ENCODE results near the gene APP. TPM values are rescaled to one million over a fixed set of nuclear protein-coding genes. Genes with fewer than 3 reads are reported as not detected.

The APP gene
- total and polyA plus RNA-seq, 10 of the 15 experiments (the other 5 are each of a cell fraction or from before 2014, with no cell fraction given): 8.8 to 94.9 (median 51.0) TPM

DNA sequence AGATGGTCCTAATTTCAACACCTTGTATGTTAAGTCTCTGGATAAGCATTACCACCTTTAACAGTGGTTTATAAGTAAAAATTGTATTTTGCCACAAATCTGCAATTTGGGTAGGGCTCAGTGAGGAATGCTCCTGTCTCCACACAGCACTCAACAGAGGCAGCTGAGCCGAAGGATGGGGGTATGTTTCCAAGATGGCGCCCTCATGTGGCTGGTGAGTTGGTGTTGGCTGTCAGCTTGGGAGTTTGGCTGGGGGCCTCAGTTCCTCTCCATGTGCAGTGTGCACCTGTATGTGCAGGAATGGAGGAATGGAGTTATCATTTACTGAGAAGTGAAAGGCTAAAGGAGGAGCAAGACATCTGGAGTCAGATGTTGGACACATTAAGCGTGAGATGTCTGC lies 299.0 kb downstream of the APP start:
- WGBS (ENCODE audit: insufficient coverage, insufficient replicate concordance, low lambda C conversion rate, missing lambda C conversion rate): 88% methylated on average over 3 of the region's 3 CpGs
- H3K36me3 ChIP-seq (ENCODE audit: control insufficient read depth in 2 of 2, insufficient read depth in 2 of 2, low read length in 1 of 2): no peaks in the 10 kb centered on the region
- no peak overlapping the region for H3K4me2 ChIP-seq (ENCODE audit: control insufficient read depth, insufficient read depth)
- H3K9me3 ChIP-seq (replicated peaks; ENCODE audit: control insufficient read depth, insufficient read depth, low read length): no peaks in the 10 kb centered on the region
- POLR2A ChIA-PET: interaction anchor here (0.6 kb wide), 1 partner anchor 64 kb away, joined by 4 read pairs; no protein-coding TSS in a partner anchor
- H3K9ac ChIP-seq (ENCODE audit: control insufficient read depth, insufficient read depth, low read length): no peak overlapping the region
- SMC1A ChIA-PET (ENCODE audit: uncharacterized antibody, unreplicated experiment): interaction anchor here (1.2 kb wide), 1 partner anchor 264 kb away, joined by 5 read pairs; no protein-coding TSS in a partner anchor
- FAIRE-seq (no peak), DNase-seq (ENCODE audit: low read depth, low spot score) (no peak), ATAC-seq (no peak)
- no peaks in the 10 kb centered on the region for H4K20me1 ChIP-seq (ENCODE audit: control insufficient read depth, insufficient read depth)
- no peaks in the 10 kb centered on the region for H3K79me2 ChIP-seq (ENCODE audit: control insufficient read depth, insufficient read depth, low read length)
- CTCF ChIA-PET: interaction anchor here (0.8 kb wide), 1 partner anchor 25 kb away, joined by 3 read pairs; no protein-coding TSS in a partner anchor
- no peaks in the 10 kb centered on the region for H3K27me3 ChIP-seq (replicated peaks in 1 of 2; ENCODE audit: control insufficient read depth in 2 of 2, insufficient read depth in 2 of 2, low read length in 1 of 2)
- in situ Hi-C loops (cut with MboI) (no loop called here), intact Hi-C loops (cut with micrococcal nuclease; ENCODE audit: unreplicated experiment) (no loop called here)
- H3K4me3 ChIP-seq: no peak overlapping the region
- BruUV-seq (replicated peaks): no TSS peak
- no peaks in the 10 kb centered on the region for H3K4me1 ChIP-seq (ENCODE audit: control insufficient read depth, insufficient read depth, low read length)
- H3K27ac ChIP-seq (ENCODE audit: control insufficient read depth, insufficient read depth): no peak overlapping the region
- TF ChIP-seq POLR2A (IDR thresholded peaks at IDR 0.05; ENCODE audit: low read depth, low read length) (no peak), SMARCA5 (IDR thresholded peaks at IDR 0.05) (no peak), CTCF (IDR thresholded peaks at IDR 0.05 in 2 of 3, conservative IDR thresholded peaks at IDR 0.05 in 1 of 3; ENCODE audit: control insufficient read depth in 2 of 3, extremely low read depth in 1 of 3, insufficient read depth in 1 of 3, low read depth in 3 of 3, low read length in 3 of 3) (0 out of 6 replicates have a peak, but pooled peaks of 2 of the 3 experiments have one; percentile 5 to 18)
- RAD21 ChIA-PET (ENCODE audit: unreplicated experiment): no interaction called here
- no peak overlapping the region for H2AFZ ChIP-seq (ENCODE audit: control insufficient read depth, low read depth, low read length)

DNA sequence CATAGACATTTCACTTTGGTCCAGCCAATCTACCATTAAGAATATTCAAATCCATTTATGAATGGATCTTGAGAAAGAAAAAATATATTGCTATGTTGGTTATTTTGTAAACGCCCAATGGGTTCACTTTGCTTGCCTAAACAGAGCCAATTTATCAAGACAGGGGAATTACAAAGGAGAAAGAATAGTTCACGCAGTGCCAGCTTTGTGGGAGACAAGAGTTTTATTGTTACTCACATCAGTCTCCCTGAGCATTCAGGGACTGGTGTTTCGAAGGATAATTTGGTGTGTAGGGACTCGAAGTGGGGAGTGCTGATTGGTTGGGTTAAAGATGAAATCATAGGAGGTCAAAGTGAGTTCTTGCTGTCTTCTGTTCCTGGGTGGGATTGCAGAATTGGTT lies 300.5 kb downstream of the APP start:
- WGBS (ENCODE audit: insufficient coverage, insufficient replicate concordance, low lambda C conversion rate, missing lambda C conversion rate): 14% methylated on average over 4 of the region's 4 CpGs
- FAIRE-seq (no peak), DNase-seq (ENCODE audit: low read depth, low spot score) (no peak), ATAC-seq (no peak)
- intact Hi-C loops (cut with micrococcal nuclease; ENCODE audit: unreplicated experiment): no loop called here
- no peak overlapping the region for H3K4me2 ChIP-seq (ENCODE audit: control insufficient read depth, insufficient read depth)
- no peak overlapping the region for H3K4me3 ChIP-seq
- in situ Hi-C loops (cut with MboI): no loop called here
- BruUV-seq (replicated peaks): no TSS peak
- ChIA-PET CTCF (interaction anchor here (0.7 to 0.9 kb wide), 3 partner anchors 9 to 19 kb away, joined by 3 to 5 read pairs (median 3); no protein-coding TSS in a partner anchor), POLR2A (no interaction called here), SMC1A (ENCODE audit: uncharacterized antibody, unreplicated experiment) (no interaction called here), RAD21 (ENCODE audit: unreplicated experiment) (no interaction called here)
- no peak overlapping the region for H3K9ac ChIP-seq (ENCODE audit: control insufficient read depth, insufficient read depth, low read length)
- H3K4me1 ChIP-seq (ENCODE audit: control insufficient read depth, insufficient read depth, low read length): no peaks in the 10 kb centered on the region
- no peak overlapping the region for H2AFZ ChIP-seq (ENCODE audit: control insufficient read depth, low read depth, low read length)
- no peaks in the 10 kb centered on the region for H4K20me1 ChIP-seq (ENCODE audit: control insufficient read depth, insufficient read depth)
- no peaks in the 10 kb centered on the region for H3K9me3 ChIP-seq (replicated peaks; ENCODE audit: control insufficient read depth, insufficient read depth, low read length)
- H3K27me3 ChIP-seq (replicated peaks in 1 of 2; ENCODE audit: control insufficient read depth in 2 of 2, insufficient read depth in 2 of 2, low read length in 1 of 2): no peaks in the 10 kb centered on the region
- H3K79me2 ChIP-seq (ENCODE audit: control insufficient read depth, insufficient read depth, low read length): no peaks in the 10 kb centered on the region
- H3K36me3 ChIP-seq (ENCODE audit: control insufficient read depth in 2 of 2, insufficient read depth in 2 of 2, low read length in 1 of 2): no peaks in the 10 kb centered on the region
- no peak overlapping the region for H3K27ac ChIP-seq (ENCODE audit: control insufficient read depth, insufficient read depth)
- TF ChIP-seq BCLAF1 (IDR thresholded peaks at IDR 0.05) (no peak), RBBP5 (conservative IDR thresholded peaks at IDR 0.05) (no peak), CBX3 (IDR thresholded peaks at IDR 0.05; ENCODE audit: borderline replicate concordance, low read depth) (no peak), BRCA1 (IDR thresholded peaks at IDR 0.05; ENCODE audit: low read depth, low read length) (no peak), EP300 (IDR thresholded peaks at IDR 0.05; ENCODE audit: borderline replicate concordance in 1 of 2, control insufficient read depth in 1 of 2, low read depth in 2 of 2, low read length in 2 of 2) (no peak)
- TF ChIP-seq, protein P1, sequence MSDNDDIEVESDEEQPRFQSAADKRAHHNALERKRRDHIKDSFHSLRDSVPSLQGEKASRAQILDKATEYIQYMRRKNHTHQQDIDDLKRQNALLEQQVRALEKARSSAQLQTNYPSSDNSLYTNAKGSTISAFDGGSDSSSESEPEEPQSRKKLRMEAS (IDR thresholded peaks at IDR 0.05; ENCODE audit: low read depth, low read length): no peak

All from GM12878 (cell line).